ENCODE data around the gene LMF1.

LMF1 gene

GRCh38 chr16:970766-971581 lies at the start of gene LMF1:
Gene LMF1 (minus strand): TSS chr16:970984. CDS start chr16:970980, 4 bp downstream.
- DNase-seq, result peak; percentile 49

GRCh38 chr16:1020091-1020399 lies 49.3 kb upstream of the LMF1 start:
- DNase-seq, result no peak

- DNase-seq, result no peak
Observed at GRCh38 chr16:1019231-1020090, 48.7 kb upstream of the LMF1 start.

GRCh38 chr16:1018447-1019198 lies 47.8 kb upstream of the LMF1 start:
- DNase-seq, result no peak

- DNase-seq, result no peak
Observed at GRCh38 chr16:1014771-1015495, 44.1 kb upstream of the LMF1 start.

- no peak for DNase-seq
Observed at GRCh38 chr16:1014221-1014620, 43.4 kb upstream of the LMF1 start.

GRCh38 chr16:1013593-1013900 lies 42.8 kb upstream of the LMF1 start:
- DNase-seq, result no peak

- no peak for DNase-seq
Observed at GRCh38 chr16:1012722-1013592, 42.2 kb upstream of the LMF1 start.

- DNase-seq, result no peak
Observed at GRCh38 chr16:1012135-1012534, 41.4 kb upstream of the LMF1 start.

GRCh38 chr16:1011316-1012082 lies 40.7 kb upstream of the LMF1 start:
- DNase-seq, result no peak

- no peak for DNase-seq
Observed at GRCh38 chr16:1010815-1011214, 40.0 kb upstream of the LMF1 start.

- no peak for DNase-seq
Observed at GRCh38 chr16:1010251-1010650, 39.5 kb upstream of the LMF1 start.

GRCh38 chr16:1009358-1010150 lies 38.8 kb upstream of the LMF1 start:
- DNase-seq, result no peak

- no peak for DNase-seq
Observed at GRCh38 chr16:1008085-1008484, 37.3 kb upstream of the LMF1 start.

GRCh38 chr16:1007284-1007850 lies 36.6 kb upstream of the LMF1 start:
- DNase-seq, result no peak

GRCh38 chr16:1006781-1007180 lies 36.0 kb upstream of the LMF1 start:
- DNase-seq, result no peak

GRCh38 chr16:1005286-1005685 lies 34.5 kb upstream of the LMF1 start:
- no peak for DNase-seq

GRCh38 chr16:1003391-1004347 lies 32.9 kb upstream of the LMF1 start:
- no peak for DNase-seq
